Endothelial cell of umbilical vein (primary cell): Measurements from ENCODE around the gene ACYP2.

Experiments
- CTCF ChIP-seq, 2 donors: IDR thresholded peaks; 1 replicate in 1 of 2; 2 replicates in 1 of 2; pipeline ENCODE4 v1.5.1; 2011; ENCODE audit warnings: low read length in 2 of 2, mild to moderate bottlenecking in 2 of 2, moderate library complexity in 2 of 2, control low read depth in 1 of 2, inconsistent platforms in 1 of 2, low read depth in 1 of 2; ENCODE audit not compliant: insufficient read depth in 1 of 2; ENCODE audit errors: extremely low read depth in 1 of 2
- EZH2 ChIP-seq: IDR thresholded peaks from 2 replicates; pipeline ENCODE4 v1.6.1; 2012; ENCODE audit warnings: borderline replicate concordance, low read depth, mild to moderate bottlenecking, moderate library complexity, low read length, inconsistent platforms; ENCODE audit not compliant: severe bottlenecking
- FOS ChIP-seq: IDR thresholded peaks from 2 replicates; pipeline ENCODE4 v1.6.1; 2011; ENCODE audit warnings: mild to moderate bottlenecking, low read length, moderate library complexity, borderline replicate concordance; ENCODE audit not compliant: insufficient read depth
- GATA2 ChIP-seq: IDR thresholded peaks from 2 replicates; pipeline ENCODE4 v1.7.0; 2011; ENCODE audit warnings: low read depth, mild to moderate bottlenecking, moderate library complexity, mixed read lengths, low read length; ENCODE audit not compliant: insufficient read length, insufficient read depth
- MAX ChIP-seq: IDR thresholded peaks from 2 replicates; pipeline ENCODE4 v1.6.1; 2011; ENCODE audit not compliant: insufficient read depth, insufficient read length
- MYC ChIP-seq: IDR thresholded peaks from one replicate; pipeline ENCODE4 v1.6.1; 2011; ENCODE audit warnings: mild to moderate bottlenecking, low read depth, low read length
- POLR2A ChIP-seq: IDR thresholded peaks from 2 replicates; pipeline ENCODE4 v1.6.1; 2012; ENCODE audit warnings: low read depth, mild to moderate bottlenecking, control low read depth, low read length

DNA sequence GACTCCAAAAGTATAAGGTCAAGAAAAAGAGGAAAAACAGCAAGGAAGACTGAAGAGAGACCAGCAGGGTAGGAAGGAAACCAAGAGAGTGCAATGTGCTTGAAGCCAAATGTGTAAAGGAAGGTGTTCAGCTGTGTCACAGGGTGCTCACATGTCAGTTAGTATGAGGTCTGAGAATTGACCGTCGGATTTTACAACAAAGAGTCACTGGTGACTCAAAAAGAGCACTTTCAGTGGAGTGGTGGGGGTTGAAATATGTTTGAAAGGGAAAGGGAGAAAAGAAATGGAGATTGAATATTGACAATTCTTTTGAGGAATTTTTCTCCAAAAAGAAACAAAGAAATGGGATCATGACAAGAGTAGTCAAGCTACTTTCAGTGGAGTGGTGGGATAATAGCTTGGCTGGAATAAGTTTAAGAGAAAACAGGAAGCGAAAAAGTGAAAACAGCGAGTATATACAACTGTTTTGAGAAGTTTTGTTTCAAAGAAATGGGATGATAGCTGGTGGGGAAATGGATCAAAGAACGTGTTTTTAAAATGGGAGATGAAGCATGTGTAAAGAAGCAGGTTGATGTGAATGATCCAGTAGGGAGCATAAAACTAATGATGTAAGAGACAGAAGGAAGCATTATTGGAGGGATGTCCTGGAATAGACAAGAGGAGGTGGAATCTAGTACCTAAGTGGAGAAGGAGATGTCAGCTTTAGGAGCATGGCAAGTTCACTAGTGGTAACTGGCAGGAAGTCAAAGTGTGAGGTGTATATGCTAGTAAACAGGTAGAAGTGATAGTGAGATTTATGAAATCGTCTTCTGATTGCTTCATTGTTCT is 144.2 kb downstream of the ACYP2 start:
- TF ChIP-seq CTCF (IDR thresholded peaks at IDR 0.05; ENCODE audit: extremely low read depth in 1 of 2, insufficient read depth in 1 of 2, low read depth in 1 of 2, low read length in 2 of 2) (no peak), POLR2A (no peak), MYC (no peak), GATA2 (no peak), MAX (no peak), FOS (no peak), EZH2 (no peak)
